ENCODE results near the gene ARAP2. TPM values are rescaled to one million over a fixed set of nuclear protein-coding genes. Genes with fewer than 3 reads are reported as not detected.
"Not testable (repeated sequence)": the region's sequence is repeated elsewhere in the genome, so short reads cannot be mapped to it uniquely, and the experiment has no call there.

ARAP2 gene
- total RNA-seq, 2 experiments from 2014 or later = 40.0 to 42.5 TPM

DNA sequence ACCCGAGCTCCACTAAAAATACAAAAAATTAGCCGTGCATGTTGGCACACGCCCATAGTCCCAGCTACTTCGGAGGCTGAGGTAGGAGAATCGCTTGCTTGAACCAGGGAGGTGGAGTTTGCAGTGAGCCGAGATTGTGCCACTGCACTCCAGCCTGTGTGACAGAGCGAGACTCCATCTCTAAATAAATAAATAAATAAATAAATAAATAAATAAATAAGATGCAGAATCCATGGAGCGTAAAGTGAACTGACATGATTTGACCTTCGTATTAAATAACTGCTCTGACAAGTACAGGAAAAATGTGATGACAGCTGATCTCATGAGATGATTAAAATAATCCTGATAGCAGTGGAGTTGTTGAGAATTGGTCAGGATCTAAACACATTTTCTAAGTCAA is 62.0 kb downstream of the ARAP2 start:
- Mint-ChIP-seq H3K36me3 (ENCODE audit: low read depth) (peaks cover 28% of the 10 kb centered on the region), H3K27ac (peak overlapping the region; percentile 2)
- intact Hi-C loops (cut with DNase I, micrococcal nuclease); ATAC-seq; H3K27me3 Mint-ChIP-seq; H3K4me1 Mint-ChIP-seq; DNase-seq; POLR2A ChIA-PET; H3K9me3 Mint-ChIP-seq (ENCODE audit: low read depth); H3K4me3 Mint-ChIP-seq: not testable (repeated sequence)
- CTCF ChIA-PET = interaction anchor here (1.3 kb wide), 1 partner anchor 217 kb away, joined by 3 read pairs; no protein-coding TSS in a partner anchor

DNA sequence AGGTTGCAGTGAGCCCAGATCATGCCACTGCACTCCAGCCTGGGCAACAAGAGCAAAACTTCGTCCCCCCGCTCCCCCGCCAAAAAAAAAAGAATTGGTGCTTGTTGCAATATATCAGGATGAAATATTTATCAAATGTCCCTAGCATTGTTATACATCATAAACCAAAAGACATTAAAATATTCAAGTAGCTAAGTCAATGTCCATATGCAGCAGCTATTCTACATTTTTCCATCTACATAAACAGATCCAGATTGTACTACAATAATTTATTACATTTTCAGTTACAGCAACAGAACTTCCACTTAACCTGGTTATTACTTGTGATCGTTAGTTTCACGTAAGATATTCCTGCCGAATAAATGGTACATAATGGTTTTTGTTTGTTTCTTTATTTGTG is 64.1 kb downstream of the ARAP2 start:
- peaks cover 3% of the 10 kb centered on the region for H3K4me1 Mint-ChIP-seq
- no peak overlapping the region for H3K27ac Mint-ChIP-seq
- POLR2A ChIA-PET = no interaction called here
- H3K36me3 Mint-ChIP-seq (ENCODE audit: low read depth) = peaks cover 23% of the 10 kb centered on the region
- no peaks in the 10 kb centered on the region for H3K9me3 Mint-ChIP-seq (ENCODE audit: low read depth)
- intact Hi-C loops (cut with DNase I, micrococcal nuclease) = no loop called here
- CTCF ChIA-PET = no interaction called here
- no peak overlapping the region for H3K4me3 Mint-ChIP-seq
- no peak for DNase-seq
- H3K27me3 Mint-ChIP-seq = no peaks in the 10 kb centered on the region
- ATAC-seq = no peak

DNA sequence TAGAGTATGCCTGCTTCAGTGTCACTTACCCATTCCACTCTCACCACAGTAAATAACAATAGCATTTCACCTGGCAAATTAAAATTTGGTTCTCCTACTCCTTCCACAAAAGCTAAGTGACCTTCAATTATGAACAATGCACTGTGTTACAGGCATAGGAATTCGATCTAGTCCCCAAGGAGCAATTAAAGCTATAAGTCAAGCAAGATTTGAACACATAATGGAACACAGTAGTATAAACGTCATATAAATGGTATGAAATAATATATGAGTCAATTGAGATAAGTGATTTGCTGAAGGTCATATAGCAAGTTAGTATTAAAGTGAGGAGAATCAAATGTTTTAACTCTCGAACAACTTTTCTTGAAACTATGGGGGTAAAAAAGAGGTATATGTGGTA is 65.8 kb downstream of the ARAP2 start:
- intact Hi-C loops (cut with DNase I, micrococcal nuclease) = no loop called here
- no peaks in the 10 kb centered on the region for H3K9me3 Mint-ChIP-seq (ENCODE audit: low read depth)
- peaks cover 3% of the 10 kb centered on the region for H3K4me1 Mint-ChIP-seq
- peaks cover 30% of the 10 kb centered on the region for H3K36me3 Mint-ChIP-seq (ENCODE audit: low read depth)
- DNase-seq = no peak
- no peaks in the 10 kb centered on the region for H3K27me3 Mint-ChIP-seq
- CTCF ChIA-PET = no interaction called here
- POLR2A ChIA-PET = no interaction called here
- no peak for ATAC-seq
- H3K27ac Mint-ChIP-seq = no peak overlapping the region
- no peak overlapping the region for H3K4me3 Mint-ChIP-seq

DNA sequence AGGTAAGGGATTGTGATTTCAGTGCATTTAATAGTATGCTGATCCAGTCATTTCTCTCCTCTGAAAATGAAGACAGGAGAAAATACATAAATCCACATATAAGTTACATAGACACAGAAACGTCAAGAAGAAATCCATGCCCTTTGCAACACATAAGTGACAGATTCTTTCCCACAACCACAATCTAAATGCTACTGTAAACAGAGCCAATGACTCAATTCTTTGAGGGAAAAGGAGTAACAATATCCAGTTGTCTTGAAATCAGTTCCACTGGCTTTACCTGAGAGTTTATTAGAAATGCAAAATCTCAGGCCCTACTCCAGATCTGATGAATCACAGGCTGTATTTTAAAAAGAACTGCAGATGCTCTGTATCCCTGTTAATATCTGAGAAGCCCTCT is 66.4 kb downstream of the ARAP2 start:
- no peak for DNase-seq
- Mint-ChIP-seq H3K9me3 (ENCODE audit: low read depth) (no peaks in the 10 kb centered on the region), H3K27ac (no peak overlapping the region), H3K4me1 (peaks cover 3% of the 10 kb centered on the region), H3K4me3 (no peak overlapping the region), H3K36me3 (ENCODE audit: low read depth) (peaks cover 30% of the 10 kb centered on the region), H3K27me3 (no peaks in the 10 kb centered on the region)
- ChIA-PET CTCF (no interaction called here), POLR2A (no interaction called here)
- ATAC-seq = no peak
- intact Hi-C loops (cut with DNase I, micrococcal nuclease) = no loop called here

DNA sequence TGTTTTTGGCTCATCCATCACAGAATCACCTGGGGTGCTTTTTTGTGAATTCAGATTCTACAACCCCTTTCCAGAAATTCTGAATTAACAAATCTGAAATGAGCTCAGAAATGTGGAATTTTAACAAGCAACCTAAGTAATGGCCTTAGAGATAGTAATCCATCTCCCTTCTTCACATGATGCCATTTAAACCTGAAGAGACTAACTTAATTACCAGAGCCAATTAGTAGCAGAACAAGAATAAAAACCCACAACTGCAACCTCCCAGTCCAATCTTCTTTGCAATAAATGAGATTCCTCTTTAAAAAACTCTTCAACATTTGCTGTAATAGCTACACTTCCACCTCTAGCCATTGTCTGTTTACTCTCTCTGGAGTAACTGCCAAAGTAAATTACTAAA is 69.7 kb downstream of the ARAP2 start:
- peaks cover 29% of the 10 kb centered on the region for H3K36me3 Mint-ChIP-seq (ENCODE audit: low read depth)
- no peaks in the 10 kb centered on the region for H3K27me3 Mint-ChIP-seq
- H3K4me3 Mint-ChIP-seq = no peak overlapping the region
- DNase-seq = no peak
- no peaks in the 10 kb centered on the region for H3K9me3 Mint-ChIP-seq (ENCODE audit: low read depth)
- ChIA-PET CTCF (no interaction called here), POLR2A (no interaction called here)
- intact Hi-C loops (cut with DNase I, micrococcal nuclease) = no loop called here
- no peak overlapping the region for H3K27ac Mint-ChIP-seq
- ATAC-seq = no peak
- H3K4me1 Mint-ChIP-seq = peaks cover 5% of the 10 kb centered on the region

DNA sequence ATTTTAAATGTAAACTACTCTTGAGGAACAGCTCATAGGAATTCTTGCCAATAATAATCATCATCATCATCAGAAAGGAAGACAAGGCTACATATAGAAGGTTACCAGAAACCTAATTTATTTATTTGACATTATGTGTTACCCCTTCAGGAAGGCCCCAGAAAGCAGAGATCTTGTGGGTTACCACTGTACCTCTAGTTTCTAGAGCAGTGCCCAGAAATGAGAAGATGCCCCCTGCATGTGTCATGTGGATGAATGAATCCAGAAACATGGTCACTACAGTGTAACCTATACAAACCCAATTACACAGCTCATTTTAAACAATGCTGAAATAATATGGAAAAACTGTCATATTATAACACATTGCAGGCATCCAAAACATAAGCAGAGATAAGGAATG is 70.4 kb downstream of the ARAP2 start:
- ChIA-PET POLR2A (no interaction called here), CTCF (interaction anchor here (0.7 kb wide), 2 partner anchors 23 to 69 kb away, joined by 3 to 4 read pairs; no protein-coding TSS in a partner anchor)
- H3K4me1 Mint-ChIP-seq = peaks cover 8% of the 10 kb centered on the region
- peaks cover 29% of the 10 kb centered on the region for H3K36me3 Mint-ChIP-seq (ENCODE audit: low read depth)
- intact Hi-C loops (cut with DNase I, micrococcal nuclease) = no loop called here
- ATAC-seq (no peak), DNase-seq (no peak)
- no peaks in the 10 kb centered on the region for H3K27me3 Mint-ChIP-seq
- no peak overlapping the region for H3K27ac Mint-ChIP-seq
- no peak overlapping the region for H3K4me3 Mint-ChIP-seq
- no peaks in the 10 kb centered on the region for H3K9me3 Mint-ChIP-seq (ENCODE audit: low read depth)

DNA sequence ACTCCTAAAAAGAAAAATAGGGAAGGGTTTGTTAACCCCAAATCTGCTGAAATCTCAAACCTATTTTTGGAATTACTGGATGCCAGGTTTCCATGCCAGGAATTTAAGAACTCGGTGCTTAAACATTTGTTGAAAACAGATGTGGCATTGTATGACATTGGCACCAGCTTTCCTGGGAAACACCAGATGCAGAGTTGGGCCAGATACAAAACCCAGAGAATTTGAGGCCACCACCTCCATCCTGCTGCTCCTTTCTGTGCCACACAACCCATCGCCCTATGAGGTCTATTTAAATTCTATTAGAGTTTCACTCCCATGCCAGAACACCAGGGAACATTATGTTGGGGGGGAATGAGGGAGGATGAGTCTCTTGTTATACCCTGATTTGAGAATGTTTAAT is 71.7 kb downstream of the ARAP2 start:
- Mint-ChIP-seq H3K4me3 (no peak overlapping the region), H3K4me1 (peaks cover 19% of the 10 kb centered on the region), H3K27ac (no peak overlapping the region), H3K36me3 (ENCODE audit: low read depth) (peaks cover 22% of the 10 kb centered on the region), H3K9me3 (ENCODE audit: low read depth) (no peaks in the 10 kb centered on the region), H3K27me3 (no peaks in the 10 kb centered on the region)
- DNase-seq = no peak
- no peak for ATAC-seq
- intact Hi-C loops (cut with DNase I, micrococcal nuclease) = no loop called here
- ChIA-PET POLR2A (interaction anchor here (0.6 kb wide), 1 partner anchor 23 kb away, joined by 4 read pairs; no protein-coding TSS in a partner anchor), CTCF (no interaction called here)

DNA sequence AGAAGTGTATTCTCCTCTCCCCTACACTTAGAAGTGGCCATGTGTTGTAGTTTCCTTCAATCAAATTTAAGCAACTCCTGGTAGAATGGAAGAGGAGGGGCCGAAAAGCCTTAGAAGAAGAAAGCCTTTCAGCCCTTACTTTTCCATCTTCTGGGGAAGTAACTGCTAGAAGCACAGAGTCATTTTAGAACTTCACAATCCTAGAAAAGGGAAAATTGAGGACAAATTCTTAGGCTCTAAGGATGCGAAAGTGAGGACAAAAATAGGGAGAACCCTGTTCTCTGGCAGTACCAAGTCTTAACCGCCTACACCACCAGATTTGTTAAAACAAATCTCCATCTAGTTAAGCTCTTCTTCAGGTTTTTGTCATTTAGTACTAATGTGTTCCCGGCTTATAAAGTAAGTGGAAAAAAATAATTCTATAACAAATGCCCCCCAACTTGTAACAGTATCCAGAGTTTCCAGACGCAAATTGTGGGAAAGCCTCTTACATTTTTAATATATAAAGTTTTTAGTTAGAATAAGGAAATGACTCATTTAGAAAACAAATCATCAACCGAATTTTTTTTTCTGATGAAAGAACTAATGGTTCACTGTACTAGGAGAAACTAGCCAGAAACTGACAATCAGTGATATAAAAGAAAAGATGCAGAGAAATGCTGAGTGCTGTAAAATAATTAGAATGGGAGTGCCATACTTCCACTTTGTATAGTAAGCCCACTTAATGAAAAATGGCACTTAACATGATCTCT is 76.0 kb downstream of the ARAP2 start:
- POLR2A ChIA-PET = no interaction called here
- intact Hi-C loops (cut with DNase I, micrococcal nuclease) = no loop called here
- Mint-ChIP-seq H3K4me3 (no peak overlapping the region), H3K36me3 (ENCODE audit: low read depth) (peaks cover 33% of the 10 kb centered on the region), H3K27ac (no peak overlapping the region), H3K4me1 (peaks cover 25% of the 10 kb centered on the region), H3K27me3 (no peaks in the 10 kb centered on the region), H3K9me3 (ENCODE audit: low read depth) (no peaks in the 10 kb centered on the region)
- DNase-seq = no peak
- CTCF ChIA-PET = interaction anchor here (1.1 kb wide), 1 partner anchor 9 kb away, joined by 4 read pairs; no protein-coding TSS in a partner anchor
- ATAC-seq = no peak

DNA sequence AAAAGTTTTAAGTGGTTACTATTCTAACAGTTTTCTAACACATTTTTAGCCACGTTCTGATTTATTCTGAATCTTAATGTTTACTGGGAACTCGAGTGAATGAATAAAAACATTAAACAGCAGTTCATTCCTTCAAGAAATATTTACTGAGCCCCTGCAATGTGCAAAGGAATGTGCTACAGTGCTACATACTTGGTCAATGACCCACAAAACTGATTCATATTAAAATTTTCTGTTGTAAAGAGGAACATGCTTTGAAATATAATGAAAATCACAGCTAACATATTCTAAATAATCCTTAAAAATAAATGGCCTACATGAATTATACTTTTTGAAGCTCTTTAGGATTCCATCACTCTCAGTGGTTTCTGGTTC is 78.7 kb downstream of the ARAP2 start:
- intact Hi-C loops (cut with DNase I, micrococcal nuclease) = no loop called here
- DNase-seq = no peak
- CTCF ChIA-PET = interaction anchor here (0.6 to 0.8 kb wide), 2 partner anchors 99 to 234 kb away, joined by 3 to 4 read pairs; no protein-coding TSS in a partner anchor
- no peak for ATAC-seq
- Mint-ChIP-seq H3K9me3 (ENCODE audit: low read depth) (no peaks in the 10 kb centered on the region), H3K27ac (no peak overlapping the region), H3K27me3 (no peaks in the 10 kb centered on the region), H3K4me3 (no peak overlapping the region), H3K4me1 (peaks cover 29% of the 10 kb centered on the region), H3K36me3 (ENCODE audit: low read depth) (peaks cover 33% of the 10 kb centered on the region)
- POLR2A ChIA-PET = no interaction called here

DNA sequence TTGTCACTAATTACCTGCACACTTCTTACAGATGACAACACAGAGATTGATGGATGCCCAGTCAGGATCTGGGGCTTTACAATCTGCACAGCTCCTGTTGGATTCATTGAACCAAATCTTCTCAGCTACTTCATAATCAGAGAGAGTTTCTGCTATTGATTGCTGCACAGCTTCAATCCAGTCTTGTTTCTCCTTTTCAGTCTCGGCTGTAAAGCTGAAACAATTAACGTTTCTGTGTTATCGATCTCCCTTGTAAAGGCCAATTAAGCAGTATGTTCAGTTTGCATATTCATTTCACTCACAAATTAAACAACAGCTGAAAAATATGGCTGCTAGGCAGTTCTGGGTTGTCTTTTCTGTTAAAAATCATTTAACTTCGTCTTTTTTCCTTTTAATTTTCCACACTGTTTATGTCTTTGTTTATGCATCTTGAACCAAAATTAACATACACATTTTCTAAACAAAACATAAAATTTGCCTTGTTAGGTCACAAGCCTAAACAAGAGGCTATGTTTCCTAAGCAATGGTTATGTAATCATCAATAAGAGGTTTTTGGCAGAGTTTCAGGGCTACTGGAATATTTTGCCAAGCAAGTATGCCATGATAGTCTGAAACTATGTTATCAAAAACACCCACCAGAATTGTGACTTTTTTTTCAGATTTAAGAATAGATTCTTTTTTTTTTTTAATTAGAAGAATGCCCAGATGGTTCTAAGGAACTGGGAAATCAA is 79.2 kb downstream of the ARAP2 start:
- DNase-seq (no peak), ATAC-seq (no peak)
- H3K27ac Mint-ChIP-seq = no peak overlapping the region
- H3K4me1 Mint-ChIP-seq = peaks cover 27% of the 10 kb centered on the region
- no peaks in the 10 kb centered on the region for H3K27me3 Mint-ChIP-seq
- H3K9me3 Mint-ChIP-seq (ENCODE audit: low read depth) = no peaks in the 10 kb centered on the region
- no peak overlapping the region for H3K4me3 Mint-ChIP-seq
- H3K36me3 Mint-ChIP-seq (ENCODE audit: low read depth) = peaks cover 33% of the 10 kb centered on the region
- ChIA-PET CTCF (interaction anchor here (1.1 kb wide), 1 partner anchor 46 kb away, joined by 3 read pairs; no protein-coding TSS in a partner anchor), POLR2A (no interaction called here)
- intact Hi-C loops (cut with DNase I, micrococcal nuclease) = no loop called here

DNA sequence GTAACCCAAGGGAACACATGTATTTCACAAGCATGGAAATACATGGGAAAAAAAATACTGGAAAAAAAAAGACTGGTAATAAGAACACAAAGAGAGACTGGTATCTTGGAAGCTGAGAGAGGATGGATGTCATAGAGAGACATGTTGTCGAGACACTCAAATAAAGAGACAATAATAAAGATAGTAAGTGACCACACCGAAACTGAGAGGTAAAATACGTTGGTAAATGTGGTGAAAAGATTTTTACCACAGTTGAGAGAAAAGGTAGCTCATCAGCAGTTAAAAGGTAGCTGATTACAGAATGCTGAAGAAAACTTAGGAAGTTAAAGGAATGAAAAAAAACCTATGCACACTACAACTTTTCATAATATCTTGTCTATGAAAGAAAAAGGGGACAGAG is 81.1 kb downstream of the ARAP2 start:
- peak overlapping the region; percentile 21 for H3K27ac Mint-ChIP-seq
- CTCF ChIA-PET = interaction anchor here (0.6 to 2.1 kb wide), 2 partner anchors 22 to 26 kb away, joined by 3 to 5 read pairs; no protein-coding TSS in a partner anchor
- peaks cover 43% of the 10 kb centered on the region for H3K36me3 Mint-ChIP-seq (ENCODE audit: low read depth)
- ATAC-seq (no peak), DNase-seq (no peak)
- H3K9me3 Mint-ChIP-seq (ENCODE audit: low read depth) = no peaks in the 10 kb centered on the region
- H3K4me1 Mint-ChIP-seq = peaks cover 15% of the 10 kb centered on the region
- H3K4me3 Mint-ChIP-seq = no peak overlapping the region
- POLR2A ChIA-PET = no interaction called here
- intact Hi-C loops (cut with DNase I, micrococcal nuclease) = no loop called here
- no peaks in the 10 kb centered on the region for H3K27me3 Mint-ChIP-seq

DNA sequence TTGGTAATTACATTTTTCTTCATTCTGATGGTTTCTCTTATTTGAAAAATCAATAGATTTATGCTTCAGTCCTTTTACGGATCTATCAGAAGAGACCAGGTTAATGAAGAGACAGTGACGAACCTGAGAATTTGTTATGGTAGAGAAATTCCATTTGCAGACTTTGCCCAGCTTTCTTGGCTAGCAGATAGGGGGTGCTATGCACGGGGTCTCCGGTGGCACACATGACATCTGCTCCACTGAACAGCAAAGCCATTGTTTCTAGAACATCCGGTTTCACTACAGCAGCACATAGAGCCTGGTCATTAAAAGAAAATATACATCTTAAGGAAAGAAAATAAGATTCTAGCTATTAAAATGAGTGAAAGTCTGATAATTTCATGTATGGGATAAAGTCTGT is 85.1 kb downstream of the ARAP2 start:
- Mint-ChIP-seq H3K27me3 (no peaks in the 10 kb centered on the region), H3K36me3 (ENCODE audit: low read depth) (peaks cover 44% of the 10 kb centered on the region), H3K4me1 (peaks cover 8% of the 10 kb centered on the region), H3K9me3 (ENCODE audit: low read depth) (no peaks in the 10 kb centered on the region), H3K4me3 (no peak overlapping the region), H3K27ac (no peak overlapping the region)
- ChIA-PET POLR2A (no interaction called here), CTCF (interaction anchor here (1.1 to 1.3 kb wide), 4 partner anchors 10 to 1265 kb away, joined by 3 to 4 read pairs (median 3); no protein-coding TSS in a partner anchor)
- no peak for ATAC-seq
- no peak for DNase-seq
- intact Hi-C loops (cut with DNase I, micrococcal nuclease) = no loop called here

Measured in activated CD4-positive, alpha-beta T cell treated with anti-CD3 and anti-CD28 coated beads for 36 hours (primary cell).